AG04450 (cell line): ENCODE data around the gene GREM1. TPM values are rescaled to one million over a fixed set of nuclear protein-coding genes. Genes with fewer than 3 reads are reported as not detected.

Source experiments
- CTCF ChIA-PET: fragments of 300-600, 350-600 bp; formaldehyde crosslinking; extraction: SDS; loops from one replicate; lab custom pipeline; 2022; ENCODE audit warnings: antibody characterized with exemption, inconsistent platforms; lab: Charles Lee
- POLR2A ChIA-PET: fragments of 350-600 bp; formaldehyde crosslinking; extraction: SDS; loops from one replicate; lab custom pipeline; 2021; ENCODE audit warnings: antibody characterized with exemption, inconsistent platforms; lab: Yijun Ruan, JAX
- DNase-seq: peaks from one replicate; pipeline ENCODE4 v3.0.0-alpha.2; 2011; ENCODE audit warnings: low read depth, low spot score
- H3K27ac ChIP-seq: one replicate; pipeline ENCODE4 v1.5.1; 2012; ENCODE audit warnings: low read depth, low read length, control low read depth
- H3K27me3 ChIP-seq: one replicate; pipeline ENCODE4 v1.6.0; 2012; ENCODE audit warnings: low read length; ENCODE audit not compliant: control insufficient read depth, insufficient read depth
- H3K4me3 ChIP-seq: 2 replicates; pipeline ENCODE4 v1.5.1; 2011; ENCODE audit warnings: mild to moderate bottlenecking, low read depth, low read length, control low read depth
- H3K9me3 ChIP-seq: 2 replicates; pipeline ENCODE4 v1.5.1; 2012; ENCODE audit warnings: low read length; ENCODE audit not compliant: control insufficient read depth, insufficient read depth
- polyA plus RNA-seq: library from polyadenylated mRNA; depleted of rRNA; stranded (reverse); fragments of >200 nt; gene quantifications from 2 replicates; pipeline ENCODE4 v1.2.3, GENCODE V29; 2011
- TF ChIP-seq, protein P1 (sequence below): IDR thresholded peaks from 2 replicates; pipeline ENCODE4 v1.5.1; 2011; ENCODE audit warnings: low read depth, low read length, control low read depth, inconsistent platforms

Gene GREM1
- polyA plus RNA-seq, 1 experiment: 2,858 TPM

GRCh38 chr15:32716216-32716914, 1.4 kb upstream of the GREM1 start:
- no peak for DNase-seq
- peaks cover 4% of the 10 kb centered on the region; the same call in 1 of the 2 replicates for H3K9me3 ChIP-seq
- ChIA-PET POLR2A (interaction anchor here (0.8 to 1.5 kb wide), 5 partner anchors 26 to 151 kb away, joined by 3 to 5 read pairs (median 3); no protein-coding TSS in a partner anchor), CTCF (interaction anchor here (0.7 to 2.3 kb wide), 6 partner anchors 53 to 416 kb away, joined by 3 to 18 read pairs (median 3); no protein-coding TSS in a partner anchor)
- H3K27ac ChIP-seq: no peak overlapping the region
- no peaks in the 10 kb centered on the region for H3K27me3 ChIP-seq
- TF ChIP-seq, protein P1, sequence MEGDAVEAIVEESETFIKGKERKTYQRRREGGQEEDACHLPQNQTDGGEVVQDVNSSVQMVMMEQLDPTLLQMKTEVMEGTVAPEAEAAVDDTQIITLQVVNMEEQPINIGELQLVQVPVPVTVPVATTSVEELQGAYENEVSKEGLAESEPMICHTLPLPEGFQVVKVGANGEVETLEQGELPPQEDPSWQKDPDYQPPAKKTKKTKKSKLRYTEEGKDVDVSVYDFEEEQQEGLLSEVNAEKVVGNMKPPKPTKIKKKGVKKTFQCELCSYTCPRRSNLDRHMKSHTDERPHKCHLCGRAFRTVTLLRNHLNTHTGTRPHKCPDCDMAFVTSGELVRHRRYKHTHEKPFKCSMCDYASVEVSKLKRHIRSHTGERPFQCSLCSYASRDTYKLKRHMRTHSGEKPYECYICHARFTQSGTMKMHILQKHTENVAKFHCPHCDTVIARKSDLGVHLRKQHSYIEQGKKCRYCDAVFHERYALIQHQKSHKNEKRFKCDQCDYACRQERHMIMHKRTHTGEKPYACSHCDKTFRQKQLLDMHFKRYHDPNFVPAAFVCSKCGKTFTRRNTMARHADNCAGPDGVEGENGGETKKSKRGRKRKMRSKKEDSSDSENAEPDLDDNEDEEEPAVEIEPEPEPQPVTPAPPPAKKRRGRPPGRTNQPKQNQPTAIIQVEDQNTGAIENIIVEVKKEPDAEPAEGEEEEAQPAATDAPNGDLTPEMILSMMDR: no peak
- peak overlapping the region; percentile 92 for H3K4me3 ChIP-seq

DNA sequence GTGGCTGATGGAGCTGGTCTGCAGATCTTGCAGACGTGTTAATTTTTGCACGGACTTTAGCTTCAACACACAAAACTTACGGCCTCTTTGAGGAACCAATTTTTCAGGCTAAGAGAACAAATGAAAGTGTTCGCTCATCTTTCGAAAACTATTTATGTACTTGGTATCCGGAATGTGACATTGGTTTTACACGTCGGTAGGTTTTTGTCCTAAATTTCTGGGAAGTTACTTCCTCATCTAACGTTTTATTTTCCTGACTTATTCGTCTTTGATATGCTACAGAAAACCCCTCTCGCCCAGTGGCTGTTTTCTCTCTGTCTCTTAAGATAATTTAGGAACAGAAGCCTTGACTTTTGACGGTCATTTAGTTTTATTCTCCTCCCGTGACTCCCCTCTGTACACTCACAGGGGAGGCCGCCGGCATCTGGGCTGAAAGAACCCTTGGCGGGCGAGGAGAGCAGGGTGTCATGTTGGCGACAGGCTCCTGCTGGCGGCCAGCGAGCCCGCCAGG, 834 bp upstream of the GREM1 start:
- Histone ChIP-seq H3K4me3 (peak overlapping the region; percentile 92), H3K27me3 (no peaks in the 10 kb centered on the region), H3K27ac (peak overlapping the region; percentile 93), H3K9me3 (peaks cover 4% of the 10 kb centered on the region; the same call in 1 of the 2 replicates)
- TF ChIP-seq, protein P1: no peak
- CTCF ChIA-PET: interaction anchor here (0.8 to 2.3 kb wide), 4 partner anchors 53 to 149 kb away, joined by 3 to 18 read pairs (median 5); no protein-coding TSS in a partner anchor
- no peak for DNase-seq
- POLR2A ChIA-PET: interaction anchor here (0.8 to 1.5 kb wide), 2 partner anchors 46 to 151 kb away, joined by 3 read pairs; no protein-coding TSS in a partner anchor

GRCh38 chr15:32718227-32718820, 520 bp downstream of the GREM1 start:
- Histone ChIP-seq H3K9me3 (peaks cover 4% of the 10 kb centered on the region; the same call in 1 of the 2 replicates), H3K27ac (peak overlapping the region; percentile 96), H3K27me3 (no peaks in the 10 kb centered on the region), H3K4me3 (peak overlapping the region; percentile 92)
- TF ChIP-seq, protein P1: no peak
- CTCF ChIA-PET: no interaction called here
- no peak for DNase-seq
- POLR2A ChIA-PET: interaction anchor here (1.3 to 1.9 kb wide), 4 partner anchors 9 to 126 kb away, joined by 3 to 6 read pairs (median 4); no protein-coding TSS in a partner anchor

DNA sequence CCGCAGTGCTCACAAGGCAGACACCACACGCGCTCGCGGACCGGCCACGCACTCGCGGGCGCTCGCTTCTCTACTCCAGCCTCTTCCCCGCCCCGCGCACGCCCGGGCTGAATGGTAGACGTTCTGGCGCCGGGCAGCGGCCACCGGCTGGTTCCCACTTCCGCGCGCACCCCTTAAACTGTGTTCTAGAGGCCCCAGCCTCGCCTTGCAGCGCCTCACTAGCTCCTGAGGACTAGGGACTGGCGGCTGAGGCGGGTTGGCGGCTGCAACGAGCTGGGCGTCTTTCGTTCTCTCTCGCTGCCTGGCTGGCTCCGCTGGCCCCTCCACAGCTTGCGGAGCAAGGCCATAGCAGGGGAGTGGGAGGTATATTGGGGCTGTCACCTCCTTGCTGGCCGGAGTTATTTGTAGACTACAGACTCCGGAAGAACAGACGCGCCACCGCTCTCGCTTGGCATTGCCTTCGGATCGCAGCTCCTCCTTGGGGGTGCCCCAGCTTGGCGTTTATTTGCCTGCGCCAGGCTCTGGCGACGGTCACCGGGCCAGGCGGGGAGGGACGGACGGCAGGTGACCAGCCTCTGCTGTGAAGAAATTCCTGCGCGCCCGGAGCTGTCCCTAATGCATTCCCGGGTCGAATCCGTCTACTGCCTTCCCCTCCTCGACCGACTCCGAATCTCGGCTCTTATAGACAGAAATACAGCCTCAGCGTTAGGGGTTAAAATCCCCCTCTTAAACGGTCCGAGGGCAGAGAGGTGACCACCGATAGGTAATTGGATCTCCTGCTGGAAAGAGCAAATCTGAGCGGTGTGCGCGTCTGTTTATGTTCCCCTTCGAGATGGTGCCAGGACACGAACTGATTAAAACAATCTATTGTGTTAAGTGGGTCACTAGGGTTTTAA, 1.3 kb downstream of the GREM1 start:
- ChIA-PET CTCF (no interaction called here), POLR2A (interaction anchor here (1.3 to 1.9 kb wide), 4 partner anchors 10 to 125 kb away, joined by 3 to 6 read pairs (median 4); no protein-coding TSS in a partner anchor)
- Histone ChIP-seq H3K9me3 (peaks cover 4% of the 10 kb centered on the region; the same call in 1 of the 2 replicates), H3K27me3 (no peaks in the 10 kb centered on the region), H3K4me3 (peak overlapping the region; percentile 92), H3K27ac (peak overlapping the region; percentile 96)
- DNase-seq: no peak
- TF ChIP-seq, protein P1: no peak
